Activated CD4-positive, alpha-beta T cell treated with anti-CD3 and anti-CD28 coated beads, Interleukin-2, amount 50 U/mL, for 24 hours (primary cell): ENCODE data around the gene PLCZ1.
"Not testable (repeated sequence)": the region's sequence is repeated elsewhere in the genome, so short reads cannot be mapped to it uniquely, and the experiment has no call there.

Experiments used
- DNase-seq, 2 donors: peaks; one replicate each; pipeline ENCODE4 v3.0.0-alpha.2; 2020; ENCODE audit warnings: low read depth in 1 of 2, low spot score in 1 of 2

The PLCZ1 gene

GRCh38 chr12:18737819-18738218, at the start of gene PLCZ1, which contains the start of gene CAPZA3:
Gene PLCZ1, minus strand, starts transcription at chr12:18738012. Its CDS starts 641 bp downstream, at chr12:18737371.
Gene CAPZA3, plus strand, starts transcription at chr12:18738119. Its CDS starts 150 bp downstream, at chr12:18738269.
- no peak for DNase-seq

- not testable (repeated sequence) for DNase-seq
Observed at GRCh38 chr12:18785465-18785864, 47.7 kb upstream of the PLCZ1 start.

GRCh38 chr12:18782827-18783226, 45.0 kb upstream of the PLCZ1 start:
- DNase-seq, result no peak

- not testable (repeated sequence) for DNase-seq
Observed at GRCh38 chr12:18766479-18766878, 28.7 kb upstream of the PLCZ1 start.

- DNase-seq, result no peak
Observed at GRCh38 chr12:18755341-18755740, 17.5 kb upstream of the PLCZ1 start.

GRCh38 chr12:18754124-18754707, 16.4 kb upstream of the PLCZ1 start:
- DNase-seq, result no peak

- DNase-seq, result no peak
Observed at GRCh38 chr12:18753481-18754123, 15.8 kb upstream of the PLCZ1 start.

- no peak for DNase-seq
Observed at GRCh38 chr12:18752947-18753346, 15.1 kb upstream of the PLCZ1 start.

GRCh38 chr12:18752280-18752920, 14.6 kb upstream of the PLCZ1 start:
- DNase-seq, result no peak

GRCh38 chr12:18751866-18752265, 14.1 kb upstream of the PLCZ1 start:
- no peak for DNase-seq

GRCh38 chr12:18750085-18750484, 12.3 kb upstream of the PLCZ1 start:
- no peak for DNase-seq

- DNase-seq, result no peak
Observed at GRCh38 chr12:18749386-18749957, 11.7 kb upstream of the PLCZ1 start.

GRCh38 chr12:18747895-18748294, 10.1 kb upstream of the PLCZ1 start:
- no peak for DNase-seq

- DNase-seq, result no peak
Observed at GRCh38 chr12:18731156-18731555, 6.7 kb downstream of the PLCZ1 start.

- no peak for DNase-seq
Observed at GRCh38 chr12:18723752-18724151, 14.1 kb downstream of the PLCZ1 start.

GRCh38 chr12:18721452-18721851, 16.4 kb downstream of the PLCZ1 start:
- DNase-seq, result no peak

GRCh38 chr12:18720690-18721089, 17.1 kb downstream of the PLCZ1 start:
- DNase-seq, result no peak

- no peak for DNase-seq
Observed at GRCh38 chr12:18719922-18720510, 17.8 kb downstream of the PLCZ1 start.

GRCh38 chr12:18718462-18718861, 19.4 kb downstream of the PLCZ1 start:
- DNase-seq, result no peak

GRCh38 chr12:18716236-18716635, 21.6 kb downstream of the PLCZ1 start:
- no peak for DNase-seq

- no peak for DNase-seq
Observed at GRCh38 chr12:18706798-18707197, 31.0 kb downstream of the PLCZ1 start.

- no peak for DNase-seq
Observed at GRCh38 chr12:18703911-18704310, 33.9 kb downstream of the PLCZ1 start.
